Vagina (tissue), 2 donors: Measurements from ENCODE around the gene PSMD8.

ENCODE experiments used
- POLR2A ChIP-seq, 2 donors: fragments of 450-650 bp; IDR thresholded peaks; one replicate each; pipeline ENCODE4 v1.6.1; 2017; ENCODE audit warnings: antibody characterized with exemption in 2 of 2, mild to moderate bottlenecking in 2 of 2, moderate library complexity in 2 of 2
- POLR2AphosphoS5 ChIP-seq, 2 donors: sonication (generic); formaldehyde crosslinking; IDR thresholded peaks; one replicate each; pipeline ENCODE4 v1.9.0; 2017; ENCODE audit warnings: antibody characterized with exemption in 2 of 2, mild to moderate bottlenecking in 2 of 2, low read depth in 1 of 2; ENCODE audit not compliant: insufficient read depth in 1 of 2
- TF ChIP-seq, protein P1 (sequence below), 3 experiments: fragments of 450-650 bp in 2 of 3; fragments of 200-600 bp in 1 of 3; sonication (generic) in 1 of 3; IDR thresholded peaks; one replicate each; pipeline ENCODE4 v1.5.1; 2017 to 2019; ENCODE audit warnings: antibody characterized with exemption in 3 of 3, mild to moderate bottlenecking in 2 of 3, moderate library complexity in 2 of 3

DNA sequence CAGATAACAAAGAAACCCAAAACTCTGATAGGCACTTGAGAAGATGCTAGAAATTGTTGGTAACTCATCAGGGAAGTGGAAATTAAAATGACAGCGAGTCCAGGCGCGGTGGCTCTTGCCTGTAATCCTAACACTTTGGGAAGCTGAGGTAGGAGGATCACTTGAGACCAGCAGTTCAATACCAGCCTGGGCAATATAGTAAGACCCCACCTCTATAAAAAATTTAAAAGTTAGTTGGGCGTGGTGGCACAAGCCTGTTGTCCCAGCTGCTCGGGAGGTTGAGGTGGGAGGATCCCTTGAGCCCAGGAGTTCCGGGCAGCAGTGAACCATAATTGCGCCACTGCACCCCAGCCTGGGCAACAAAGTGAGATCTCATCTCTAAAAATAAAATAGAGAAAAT lies 56.6 kb downstream of the PSMD8 start:
- TF ChIP-seq, protein P1, sequence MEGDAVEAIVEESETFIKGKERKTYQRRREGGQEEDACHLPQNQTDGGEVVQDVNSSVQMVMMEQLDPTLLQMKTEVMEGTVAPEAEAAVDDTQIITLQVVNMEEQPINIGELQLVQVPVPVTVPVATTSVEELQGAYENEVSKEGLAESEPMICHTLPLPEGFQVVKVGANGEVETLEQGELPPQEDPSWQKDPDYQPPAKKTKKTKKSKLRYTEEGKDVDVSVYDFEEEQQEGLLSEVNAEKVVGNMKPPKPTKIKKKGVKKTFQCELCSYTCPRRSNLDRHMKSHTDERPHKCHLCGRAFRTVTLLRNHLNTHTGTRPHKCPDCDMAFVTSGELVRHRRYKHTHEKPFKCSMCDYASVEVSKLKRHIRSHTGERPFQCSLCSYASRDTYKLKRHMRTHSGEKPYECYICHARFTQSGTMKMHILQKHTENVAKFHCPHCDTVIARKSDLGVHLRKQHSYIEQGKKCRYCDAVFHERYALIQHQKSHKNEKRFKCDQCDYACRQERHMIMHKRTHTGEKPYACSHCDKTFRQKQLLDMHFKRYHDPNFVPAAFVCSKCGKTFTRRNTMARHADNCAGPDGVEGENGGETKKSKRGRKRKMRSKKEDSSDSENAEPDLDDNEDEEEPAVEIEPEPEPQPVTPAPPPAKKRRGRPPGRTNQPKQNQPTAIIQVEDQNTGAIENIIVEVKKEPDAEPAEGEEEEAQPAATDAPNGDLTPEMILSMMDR (IDR thresholded peaks at IDR 0.05) = no peak
- TF ChIP-seq POLR2AphosphoS5 (IDR thresholded peaks at IDR 0.05; ENCODE audit: insufficient read depth in 1 of 2, low read depth in 1 of 2) (no peak), POLR2A (IDR thresholded peaks at IDR 0.05) (no peak)
